Measurements from ENCODE around the gene MPEG1.

Gene MPEG1

DNA sequence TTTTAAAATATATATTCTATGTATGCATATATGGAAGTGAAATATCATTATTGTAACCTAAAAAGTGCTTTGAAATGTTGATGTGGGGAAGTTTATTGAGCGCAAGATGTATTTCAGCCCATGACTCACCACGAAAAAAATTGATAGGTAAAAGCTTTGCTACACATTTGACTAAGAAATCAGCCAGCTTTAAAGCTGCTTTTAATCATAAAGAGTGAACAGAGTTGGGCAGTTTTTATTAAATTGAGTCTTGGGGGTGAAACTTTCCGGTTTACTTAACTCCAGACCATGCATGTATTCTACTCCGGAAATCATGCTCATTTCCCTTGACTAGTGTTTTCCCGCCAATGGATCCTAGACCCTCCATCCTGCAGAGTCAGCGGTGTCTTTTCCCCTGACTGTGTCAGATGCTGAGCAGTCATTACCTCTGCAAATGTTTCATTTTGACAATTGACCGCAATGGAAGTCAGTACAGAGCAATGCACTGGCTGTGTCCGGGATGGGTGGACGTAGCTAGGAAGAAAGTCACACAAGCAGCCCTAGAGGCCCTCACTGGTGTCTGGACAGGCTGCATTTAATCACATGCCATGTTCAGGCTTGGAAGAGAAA lies 47.2 kb upstream of the MPEG1 start:
- no peaks in the 10 kb centered on the region for H3K79me2 ChIP-seq (ENCODE audit: insufficient read depth, low read length)
- H3K27ac ChIP-seq (ENCODE audit: low read length) = no peak overlapping the region
- H3K9me3 ChIP-seq (ENCODE audit: insufficient read depth, low read length, severe bottlenecking) = no peaks in the 10 kb centered on the region
- H4K20me1 ChIP-seq (ENCODE audit: insufficient read depth, low read length) = no peaks in the 10 kb centered on the region; the same call in 1 of the 2 replicates
- no peaks in the 10 kb centered on the region for H3K36me3 ChIP-seq (ENCODE audit: insufficient read depth, low read length)
- no peaks in the 10 kb centered on the region for H3K27me3 ChIP-seq (ENCODE audit: insufficient read depth, low read length, poor library complexity)
- DNase-seq (no peak), ATAC-seq (ENCODE audit: insufficient read depth, low read depth) (no peak)
- no peak overlapping the region for H3K4me3 ChIP-seq (ENCODE audit: low read depth in 1 of 2, low read length in 2 of 2)
- no peak overlapping the region for H3K4me2 ChIP-seq (ENCODE audit: insufficient read depth, low read length)
- no peak overlapping the region for H2AFZ ChIP-seq (ENCODE audit: low read depth, low read length)
- no peaks in the 10 kb centered on the region for H3K4me1 ChIP-seq (ENCODE audit: insufficient read depth, low read length)
- no peak overlapping the region for H3K9ac ChIP-seq (ENCODE audit: low read depth, low read length)
- no peak for TF ChIP-seq EZH2 (IDR thresholded peaks at IDR 0.05; ENCODE audit: borderline replicate concordance, low read depth, low read length, severe bottlenecking)
- TF ChIP-seq, protein P1, sequence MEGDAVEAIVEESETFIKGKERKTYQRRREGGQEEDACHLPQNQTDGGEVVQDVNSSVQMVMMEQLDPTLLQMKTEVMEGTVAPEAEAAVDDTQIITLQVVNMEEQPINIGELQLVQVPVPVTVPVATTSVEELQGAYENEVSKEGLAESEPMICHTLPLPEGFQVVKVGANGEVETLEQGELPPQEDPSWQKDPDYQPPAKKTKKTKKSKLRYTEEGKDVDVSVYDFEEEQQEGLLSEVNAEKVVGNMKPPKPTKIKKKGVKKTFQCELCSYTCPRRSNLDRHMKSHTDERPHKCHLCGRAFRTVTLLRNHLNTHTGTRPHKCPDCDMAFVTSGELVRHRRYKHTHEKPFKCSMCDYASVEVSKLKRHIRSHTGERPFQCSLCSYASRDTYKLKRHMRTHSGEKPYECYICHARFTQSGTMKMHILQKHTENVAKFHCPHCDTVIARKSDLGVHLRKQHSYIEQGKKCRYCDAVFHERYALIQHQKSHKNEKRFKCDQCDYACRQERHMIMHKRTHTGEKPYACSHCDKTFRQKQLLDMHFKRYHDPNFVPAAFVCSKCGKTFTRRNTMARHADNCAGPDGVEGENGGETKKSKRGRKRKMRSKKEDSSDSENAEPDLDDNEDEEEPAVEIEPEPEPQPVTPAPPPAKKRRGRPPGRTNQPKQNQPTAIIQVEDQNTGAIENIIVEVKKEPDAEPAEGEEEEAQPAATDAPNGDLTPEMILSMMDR (IDR thresholded peaks at IDR 0.05; ENCODE audit: borderline replicate concordance, extremely low read depth, low read length, poor library complexity, severe bottlenecking) = no peak

- Histone ChIP-seq H2AFZ (ENCODE audit: low read depth, low read length) (no peak overlapping the region), H4K20me1 (ENCODE audit: insufficient read depth, low read length) (no peaks in the 10 kb centered on the region; the same call in 1 of the 2 replicates), H3K79me2 (ENCODE audit: insufficient read depth, low read length) (no peaks in the 10 kb centered on the region), H3K4me3 (ENCODE audit: low read depth in 1 of 2, low read length in 2 of 2) (no peak overlapping the region), H3K9me3 (ENCODE audit: insufficient read depth, low read length, severe bottlenecking) (no peaks in the 10 kb centered on the region), H3K9ac (ENCODE audit: low read depth, low read length) (no peak overlapping the region), H3K36me3 (ENCODE audit: insufficient read depth, low read length) (no peaks in the 10 kb centered on the region), H3K4me2 (ENCODE audit: insufficient read depth, low read length) (no peak overlapping the region), H3K27ac (ENCODE audit: low read length) (no peak overlapping the region), H3K27me3 (ENCODE audit: insufficient read depth, low read length, poor library complexity) (no peaks in the 10 kb centered on the region), H3K4me1 (ENCODE audit: insufficient read depth, low read length) (no peaks in the 10 kb centered on the region)
- TF ChIP-seq, protein P1 (IDR thresholded peaks at IDR 0.05; ENCODE audit: borderline replicate concordance, extremely low read depth, low read length, poor library complexity, severe bottlenecking) = no peak
- no peak for TF ChIP-seq EZH2 (IDR thresholded peaks at IDR 0.05; ENCODE audit: borderline replicate concordance, low read depth, low read length, severe bottlenecking)
- no peak for ATAC-seq (ENCODE audit: insufficient read depth, low read depth)
- no peak for DNase-seq
Observed at GRCh38 chr11:59259047-59259446, 46.3 kb upstream of the MPEG1 start.

DNA sequence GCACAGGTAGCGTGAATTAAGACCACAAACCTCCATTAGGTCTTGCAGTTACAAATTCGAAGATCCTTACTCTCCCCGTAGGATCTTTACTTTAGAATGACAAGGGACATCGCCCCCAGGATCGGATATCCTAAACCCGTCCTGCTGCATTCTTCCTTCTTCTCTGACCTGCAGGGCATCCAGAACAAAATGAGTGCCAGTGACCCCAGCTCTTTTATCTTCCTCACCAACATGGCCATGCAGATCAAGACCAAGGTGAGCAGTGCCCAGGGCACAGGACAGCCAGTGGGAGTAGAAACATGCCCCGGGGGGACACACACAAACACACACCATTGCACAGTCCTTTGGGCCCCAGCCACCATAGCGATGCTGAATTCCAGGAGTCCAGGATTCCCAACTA lies 42.6 kb upstream of the MPEG1 start:
- Histone ChIP-seq H3K4me1 (ENCODE audit: insufficient read depth, low read length) (no peaks in the 10 kb centered on the region), H3K36me3 (ENCODE audit: insufficient read depth, low read length) (no peaks in the 10 kb centered on the region), H3K4me2 (ENCODE audit: insufficient read depth, low read length) (no peak overlapping the region), H4K20me1 (ENCODE audit: insufficient read depth, low read length) (no peaks in the 10 kb centered on the region), H3K27me3 (ENCODE audit: insufficient read depth, low read length, poor library complexity) (no peaks in the 10 kb centered on the region), H3K27ac (ENCODE audit: low read length) (no peak overlapping the region), H3K79me2 (ENCODE audit: insufficient read depth, low read length) (no peaks in the 10 kb centered on the region), H3K9ac (ENCODE audit: low read depth, low read length) (no peak overlapping the region), H3K9me3 (ENCODE audit: insufficient read depth, low read length, severe bottlenecking) (no peaks in the 10 kb centered on the region), H2AFZ (ENCODE audit: low read depth, low read length) (no peak overlapping the region), H3K4me3 (ENCODE audit: low read depth in 1 of 2, low read length in 2 of 2) (no peak overlapping the region)
- TF ChIP-seq, protein P1 (IDR thresholded peaks at IDR 0.05; ENCODE audit: borderline replicate concordance, extremely low read depth, low read length, poor library complexity, severe bottlenecking) = no peak
- no peak for TF ChIP-seq EZH2 (IDR thresholded peaks at IDR 0.05; ENCODE audit: borderline replicate concordance, low read depth, low read length, severe bottlenecking)
- ATAC-seq (ENCODE audit: insufficient read depth, low read depth) = no peak
- DNase-seq = no peak

Measured in DND-41 (cell line).